ENCODE measurements around the gene TBCE. TPM values are rescaled to one million over a fixed set of nuclear protein-coding genes. Genes with fewer than 3 reads are reported as not detected.

TBCE gene
- total RNA-seq, 2 experiments from 2014 or later: 7.0 to 8.4 TPM

GRCh38 chr1:235421751-235422150 lies 54.5 kb downstream of the TBCE start:
- CTCF ChIA-PET: no interaction called here
- H3K27ac Mint-ChIP-seq: no peak overlapping the region
- no peaks in the 10 kb centered on the region for H3K27me3 Mint-ChIP-seq
- intact Hi-C loops (cut with DNase I, micrococcal nuclease): no loop called here
- peaks cover 7% of the 10 kb centered on the region for H3K36me3 ChIP-seq (ENCODE audit: insufficient read depth, low read length)
- H3K4me1 Mint-ChIP-seq (ENCODE audit: low read depth): peaks cover 34% of the 10 kb centered on the region
- H3K4me1 ChIP-seq (ENCODE audit: insufficient read depth, low read length): peaks cover 12% of the 10 kb centered on the region
- no peak overlapping the region for H3K4me3 ChIP-seq (ENCODE audit: low read length)
- POLR2A ChIA-PET: no interaction called here
- no peak for DNase-seq
- H3K9me3 Mint-ChIP-seq: no peaks in the 10 kb centered on the region
- H3K27ac ChIP-seq (ENCODE audit: low read depth in 1 of 2, low read length in 2 of 2): no peak overlapping the region
- no peak for ATAC-seq (ENCODE audit: poor library complexity)
- H3K27me3 ChIP-seq (ENCODE audit: control insufficient read depth in 1 of 2, insufficient read depth in 2 of 2, low read length in 2 of 2): no peaks in the 10 kb centered on the region
- H3K9me3 ChIP-seq (ENCODE audit: control insufficient read depth in 1 of 2, insufficient read depth in 1 of 2, low read length in 2 of 2): no peaks in the 10 kb centered on the region
- no peak for TF ChIP-seq CTCF (IDR thresholded peaks at IDR 0.05)
- H3K36me3 Mint-ChIP-seq (ENCODE audit: low read depth): peaks cover 17% of the 10 kb centered on the region
- H3K4me3 Mint-ChIP-seq: no peak overlapping the region

- H3K36me3 Mint-ChIP-seq (ENCODE audit: low read depth): peaks cover 11% of the 10 kb centered on the region
- no peaks in the 10 kb centered on the region for H3K9me3 Mint-ChIP-seq
- Histone ChIP-seq H3K9me3 (ENCODE audit: control insufficient read depth in 1 of 2, insufficient read depth in 1 of 2, low read length in 2 of 2) (no peaks in the 10 kb centered on the region), H3K4me1 (ENCODE audit: insufficient read depth, low read length) (peaks cover 12% of the 10 kb centered on the region), H3K4me3 (ENCODE audit: low read length) (no peak overlapping the region), H3K27ac (ENCODE audit: low read depth in 1 of 2, low read length in 2 of 2) (no peak overlapping the region), H3K27me3 (ENCODE audit: control insufficient read depth in 1 of 2, insufficient read depth in 2 of 2, low read length in 2 of 2) (no peaks in the 10 kb centered on the region), H3K36me3 (ENCODE audit: insufficient read depth, low read length) (peaks cover 13% of the 10 kb centered on the region)
- H3K27me3 Mint-ChIP-seq: no peaks in the 10 kb centered on the region
- no peak overlapping the region for H3K4me3 Mint-ChIP-seq
- peaks cover 28% of the 10 kb centered on the region for H3K4me1 Mint-ChIP-seq (ENCODE audit: low read depth)
- ATAC-seq (ENCODE audit: poor library complexity): peak; percentile 63
- no peak overlapping the region for H3K27ac Mint-ChIP-seq
- ChIA-PET CTCF (interaction anchor here (0.6 to 1.0 kb wide), 2 partner anchors 81 to 227 kb away, joined by 3 to 4 read pairs; partner anchors contain the start of gene B3GALNT2), POLR2A (no interaction called here)
- peak in 6 of 14 experiments; percentile 2 to 33 (median 18) for DNase-seq
- TF ChIP-seq CTCF (IDR thresholded peaks at IDR 0.05): no peak
- intact Hi-C loops (cut with DNase I, micrococcal nuclease): no loop called here
Observed at GRCh38 chr1:235423214-235423652, 56.0 kb downstream of the TBCE start.

- Mint-ChIP-seq H3K4me1 (ENCODE audit: low read depth) (peaks cover 28% of the 10 kb centered on the region), H3K4me3 (no peak overlapping the region), H3K27me3 (no peaks in the 10 kb centered on the region), H3K9me3 (no peaks in the 10 kb centered on the region), H3K27ac (no peak overlapping the region), H3K36me3 (ENCODE audit: low read depth) (peaks cover 11% of the 10 kb centered on the region)
- ChIA-PET CTCF (no interaction called here), POLR2A (no interaction called here)
- TF ChIP-seq CTCF (IDR thresholded peaks at IDR 0.05): no peak
- Histone ChIP-seq H3K4me3 (ENCODE audit: low read length) (no peak overlapping the region), H3K36me3 (ENCODE audit: insufficient read depth, low read length) (peaks cover 13% of the 10 kb centered on the region), H3K27me3 (ENCODE audit: control insufficient read depth in 1 of 2, insufficient read depth in 2 of 2, low read length in 2 of 2) (no peaks in the 10 kb centered on the region), H3K4me1 (ENCODE audit: insufficient read depth, low read length) (peaks cover 12% of the 10 kb centered on the region), H3K9me3 (ENCODE audit: control insufficient read depth in 1 of 2, insufficient read depth in 1 of 2, low read length in 2 of 2) (no peaks in the 10 kb centered on the region), H3K27ac (ENCODE audit: low read depth in 1 of 2, low read length in 2 of 2) (no peak overlapping the region)
- no peak for ATAC-seq (ENCODE audit: poor library complexity)
- no peak for DNase-seq
- intact Hi-C loops (cut with DNase I, micrococcal nuclease): no loop called here
Observed at GRCh38 chr1:235424092-235424491, 56.9 kb downstream of the TBCE start.
